CD4-positive, alpha-beta T cell treated with Interferon gamma for 1 hour (primary cell): ENCODE data around the gene ZNF726.
"Not testable (repeated sequence)": the region's sequence is repeated elsewhere in the genome, so short reads cannot be mapped to it uniquely, and the experiment has no call there.

Source experiments
- DNase-seq: peaks from one replicate; pipeline ENCODE4 v3.0.0-alpha.2; 2020

ZNF726 gene

DNA sequence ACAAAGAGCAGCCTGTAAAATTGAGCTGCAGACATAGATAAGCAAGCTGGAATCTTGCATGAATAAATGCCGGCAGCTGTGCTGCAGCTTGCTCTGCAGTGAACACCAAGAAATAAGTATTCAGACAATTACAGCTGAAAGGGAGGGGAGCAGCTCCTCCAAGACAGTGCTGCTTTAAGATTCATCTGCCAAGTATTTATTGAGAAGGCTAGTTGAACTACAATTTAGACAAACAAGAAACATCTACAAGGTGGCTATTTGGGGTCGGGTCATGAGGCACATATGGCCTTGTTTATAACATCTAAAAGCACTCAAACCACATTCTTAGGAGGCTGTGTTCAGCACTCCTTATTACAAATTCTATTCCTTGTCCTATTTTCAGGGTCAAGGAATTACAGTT, 34.9 kb downstream of the ZNF726 start:
- no peak for DNase-seq

DNA sequence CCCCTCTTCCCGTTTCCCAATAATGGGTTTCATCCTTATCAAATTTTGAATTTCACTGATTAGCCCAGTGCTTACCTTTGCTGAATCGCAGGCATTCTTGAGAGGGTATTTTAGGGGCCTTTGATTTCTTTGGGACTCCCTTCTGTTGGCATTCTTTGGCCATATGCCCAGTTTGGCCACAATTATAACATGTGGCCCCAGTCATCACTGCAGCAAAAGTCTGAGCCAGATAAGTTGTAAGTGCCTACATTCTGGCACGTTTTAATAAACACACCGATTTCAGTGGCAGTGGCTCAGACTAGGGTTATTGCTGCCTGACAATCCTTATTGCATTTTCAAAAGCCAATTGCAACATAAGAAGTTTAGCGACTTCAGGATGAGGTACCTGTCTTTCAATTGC, 41.4 kb downstream of the ZNF726 start:
- DNase-seq: no peak

DNA sequence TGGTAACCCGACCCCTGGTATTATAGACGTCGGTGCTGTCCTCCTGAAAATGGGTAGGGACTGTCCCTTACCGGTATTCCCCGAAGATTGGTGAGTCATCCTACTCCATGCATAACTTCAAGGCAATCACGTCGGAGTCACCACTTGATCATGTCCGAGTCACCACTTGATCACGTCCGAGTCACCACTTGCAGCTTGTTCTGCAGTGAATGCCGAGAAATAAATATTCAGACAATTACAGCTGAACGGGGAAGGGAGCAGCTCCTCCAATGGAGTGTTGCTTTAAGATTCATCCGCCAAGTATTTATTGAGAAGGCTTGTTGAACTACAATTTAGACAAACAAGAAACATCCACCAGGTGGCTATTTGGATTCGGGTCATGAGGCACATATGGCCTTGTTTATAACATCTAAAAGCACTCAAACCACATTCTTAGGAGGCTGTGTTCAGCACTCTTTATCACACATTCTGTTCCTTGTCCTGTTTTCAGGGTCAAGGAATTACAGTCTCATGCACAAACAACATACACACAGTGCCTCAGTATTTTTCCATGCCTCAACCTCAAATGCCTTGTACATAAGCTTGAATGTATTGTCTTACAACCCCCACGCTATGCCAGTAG, 43.1 kb downstream of the ZNF726 start:
- no peak for DNase-seq

DNA sequence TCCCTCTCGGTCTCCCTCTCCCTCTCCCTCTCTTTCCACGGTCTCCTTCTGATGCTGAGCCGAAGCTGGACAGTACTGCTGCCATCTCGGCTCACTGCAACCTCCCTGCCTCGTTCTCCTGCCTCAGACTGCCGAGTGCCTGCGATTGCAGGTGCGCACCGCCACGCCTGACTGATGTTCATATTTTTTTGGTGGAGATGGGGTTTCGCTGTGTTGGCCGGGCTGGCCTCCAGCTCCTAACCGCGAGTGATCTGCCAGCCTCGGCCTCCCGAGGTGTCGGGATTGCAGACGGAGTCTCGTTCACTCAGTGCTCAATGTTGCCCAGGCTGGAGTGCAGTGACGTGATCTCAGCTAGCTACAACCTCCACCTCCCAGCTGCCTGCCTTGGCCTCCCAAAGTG, 48.7 kb downstream of the ZNF726 start:
- DNase-seq: not testable (repeated sequence)

DNA sequence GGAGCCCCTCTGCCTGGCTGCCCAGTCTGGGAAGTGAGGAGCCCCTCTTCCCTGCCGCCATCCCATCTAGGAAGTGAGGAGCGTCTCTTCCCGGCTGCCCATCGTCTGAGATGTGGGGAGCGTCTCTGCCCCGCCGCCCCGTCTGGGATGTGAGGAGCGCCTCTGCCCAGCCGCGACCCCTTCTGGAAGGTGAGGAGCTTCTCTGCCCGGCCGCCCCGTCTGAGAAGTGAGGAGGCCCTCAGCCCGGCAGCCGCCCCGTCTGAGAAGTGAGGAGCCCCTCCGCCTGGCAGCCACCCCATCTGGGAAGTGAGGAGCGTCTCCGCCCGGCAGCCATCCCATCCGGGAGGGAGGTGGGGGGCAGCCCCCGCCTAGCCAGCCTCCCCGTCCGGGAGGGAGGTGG, 49.2 kb downstream of the ZNF726 start:
- DNase-seq: not testable (repeated sequence)

DNA sequence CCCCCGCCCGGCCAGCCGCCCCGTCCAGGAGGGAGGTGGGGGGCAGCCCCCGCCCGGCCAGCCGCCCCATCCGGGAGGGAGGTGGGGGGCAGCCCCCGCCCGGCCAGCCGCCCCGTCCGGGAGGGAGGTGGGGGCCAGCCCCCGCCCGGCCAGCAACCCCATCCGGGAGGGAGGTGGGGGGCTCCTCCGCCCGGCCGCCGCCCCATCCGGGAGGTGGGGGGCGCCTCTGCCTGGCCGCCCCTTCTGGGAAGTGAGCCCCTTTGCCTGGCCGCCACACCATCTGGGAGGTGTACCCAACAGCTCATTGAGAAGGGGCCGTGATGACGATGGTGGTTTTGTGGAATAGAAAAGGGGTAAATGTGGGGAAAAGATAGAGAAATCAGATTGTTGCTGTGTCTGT, 49.6 kb downstream of the ZNF726 start:
- not testable (repeated sequence) for DNase-seq

DNA sequence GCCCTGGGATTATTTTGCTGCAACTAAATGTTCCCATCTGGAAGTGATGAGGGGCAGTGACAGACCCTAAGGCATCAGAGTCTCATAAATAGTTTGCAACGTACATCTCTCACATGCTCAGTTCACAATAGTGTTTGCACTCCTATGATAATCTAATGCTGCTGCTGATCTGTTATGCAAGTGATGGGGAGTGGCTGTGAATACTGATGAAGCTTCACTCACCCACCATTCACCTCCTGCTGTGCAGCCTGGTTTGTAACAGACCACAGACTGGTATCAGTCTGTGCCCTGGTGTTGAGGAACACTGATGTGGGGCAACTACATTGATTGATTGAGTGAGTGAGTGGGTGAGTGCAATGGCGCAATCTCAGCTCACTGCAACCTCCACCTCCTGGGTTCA, 54.9 kb downstream of the ZNF726 start:
- DNase-seq: no peak

DNA sequence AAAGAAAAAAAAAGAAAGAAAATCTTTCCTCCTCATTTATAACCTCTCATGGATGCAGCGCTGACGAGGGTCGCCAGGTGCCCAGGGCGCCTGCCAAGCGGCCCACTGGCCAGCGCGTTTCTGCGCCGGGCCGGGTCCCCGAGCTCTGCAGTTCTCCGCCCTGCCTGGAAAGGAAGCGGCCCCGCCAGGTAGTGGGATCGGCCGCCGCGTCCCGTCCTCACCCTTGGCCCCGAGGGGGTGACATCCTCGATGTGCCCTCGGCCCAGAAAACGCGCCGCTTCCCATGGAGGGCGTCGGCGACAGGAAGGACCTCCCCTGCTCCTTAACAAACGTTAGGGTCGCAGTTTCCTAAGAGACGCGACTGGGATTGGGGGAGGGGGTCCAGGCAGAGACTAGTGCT, 56.9 kb downstream of the ZNF726 start:
- DNase-seq: no peak

DNA sequence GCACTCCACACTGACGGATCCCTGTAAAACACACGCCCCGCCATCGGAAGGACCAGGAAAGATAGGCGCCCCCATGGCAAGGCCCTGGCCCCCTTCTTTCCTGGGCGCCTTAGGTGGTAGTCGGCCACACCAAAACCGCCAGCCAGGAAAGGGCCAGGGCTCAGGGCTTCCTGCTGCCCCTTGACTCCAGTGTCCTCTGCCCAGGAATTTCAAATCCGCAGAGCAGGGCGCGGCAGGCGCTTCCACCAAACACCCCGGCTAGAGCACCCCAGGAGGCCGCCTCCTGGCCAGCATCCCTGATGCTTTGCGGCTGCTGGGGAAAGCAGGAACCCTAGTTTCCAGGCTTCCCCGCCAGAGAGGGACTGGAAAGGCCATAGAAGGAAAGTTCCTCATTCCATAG, 57.5 kb downstream of the ZNF726 start:
- no peak for DNase-seq

DNA sequence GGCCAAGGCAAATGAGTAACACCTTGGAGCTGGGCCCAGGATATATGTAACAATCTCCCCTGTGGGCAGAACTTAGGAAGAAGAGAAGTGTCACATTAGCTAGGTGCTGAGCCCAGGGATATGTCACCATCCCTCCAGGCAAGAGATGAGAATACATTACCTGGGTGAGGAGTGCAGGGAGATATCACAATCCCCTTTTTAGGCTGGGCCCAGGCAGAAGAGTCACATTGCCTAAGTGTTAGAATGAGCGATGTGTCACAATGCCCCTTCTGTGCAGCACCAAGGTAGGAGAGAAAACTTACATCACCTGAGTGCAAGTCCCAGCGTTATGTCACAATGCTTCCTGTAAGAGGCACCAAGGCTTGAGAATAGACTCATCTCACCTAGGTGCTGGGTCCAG, 60.3 kb downstream of the ZNF726 start:
- no peak for DNase-seq

DNA sequence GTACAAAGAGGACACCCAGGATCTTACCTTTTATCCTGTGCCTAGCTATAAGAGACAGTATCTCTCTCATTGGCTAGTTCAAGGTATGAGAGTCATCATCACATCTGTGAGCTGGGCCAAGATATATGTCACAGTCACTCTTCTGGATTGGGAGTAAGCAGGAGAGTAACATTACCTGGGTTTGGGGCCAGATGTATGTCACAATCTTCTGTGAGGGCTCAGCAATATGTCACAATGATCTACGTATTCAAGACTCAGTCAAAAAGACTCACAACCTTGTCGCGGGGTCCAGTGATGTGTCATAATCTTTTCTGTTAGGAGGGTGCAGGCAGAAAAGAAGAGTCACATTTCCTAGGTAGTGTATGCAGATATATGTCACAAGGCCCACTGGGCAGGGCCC, 61.9 kb downstream of the ZNF726 start:
- DNase-seq: not testable (repeated sequence)

DNA sequence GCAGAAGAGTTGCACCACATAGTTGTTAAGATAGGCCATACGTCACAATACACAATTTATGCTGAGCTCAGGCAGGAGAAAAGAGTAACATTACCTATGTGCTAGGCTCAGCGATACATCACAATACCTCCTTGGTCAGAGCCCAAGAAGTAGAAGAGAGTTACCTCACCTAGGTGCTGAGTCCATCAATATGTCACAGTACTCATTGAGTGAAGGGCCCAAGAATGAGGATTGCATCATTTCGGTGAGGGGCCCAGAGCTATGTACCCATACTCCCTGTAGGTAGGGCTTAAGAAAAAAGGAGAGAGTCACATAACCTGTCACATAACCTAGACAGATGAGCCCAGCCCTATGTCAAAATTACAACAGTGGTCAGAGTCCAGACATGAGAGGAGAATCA, 62.6 kb downstream of the ZNF726 start:
- DNase-seq: not testable (repeated sequence)

DNA sequence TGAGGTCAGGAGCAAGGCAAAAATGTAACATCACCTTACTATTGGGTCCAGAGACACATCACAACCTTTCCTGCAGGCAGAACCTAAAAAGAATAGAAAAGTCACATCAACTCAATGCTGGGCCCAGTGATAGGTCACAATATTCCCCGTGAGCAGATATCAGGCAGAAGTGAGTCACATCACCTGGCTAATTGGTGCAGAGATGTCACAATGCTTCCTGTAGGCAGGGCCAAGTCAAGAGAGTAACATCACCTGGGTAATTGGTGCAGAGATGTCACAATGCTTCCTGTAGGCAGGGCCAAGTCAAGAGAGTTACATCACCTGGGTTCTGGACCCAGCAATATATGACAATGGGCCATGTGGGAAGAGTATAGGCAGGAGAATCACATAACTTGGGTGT, 63.4 kb downstream of the ZNF726 start:
- no peak for DNase-seq

DNA sequence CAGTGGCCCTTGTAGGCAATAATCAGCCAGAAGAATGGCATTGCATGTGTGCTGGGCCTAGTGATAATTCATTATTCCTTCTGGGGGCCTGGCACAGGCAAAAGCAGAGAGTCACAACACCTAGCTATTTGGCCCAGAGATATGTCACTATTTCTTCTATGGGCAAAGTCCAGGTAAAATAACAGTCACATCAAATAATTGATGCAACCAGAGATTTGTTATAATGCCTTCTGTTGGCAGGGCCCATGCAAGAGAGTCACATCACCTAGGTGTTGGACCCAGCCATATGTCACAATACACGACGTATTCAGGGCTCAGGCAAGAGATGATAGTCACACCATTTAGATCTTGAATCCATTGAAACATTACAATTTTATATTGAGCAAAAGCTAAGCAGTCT, 66.1 kb downstream of the ZNF726 start:
- no peak for DNase-seq

DNA sequence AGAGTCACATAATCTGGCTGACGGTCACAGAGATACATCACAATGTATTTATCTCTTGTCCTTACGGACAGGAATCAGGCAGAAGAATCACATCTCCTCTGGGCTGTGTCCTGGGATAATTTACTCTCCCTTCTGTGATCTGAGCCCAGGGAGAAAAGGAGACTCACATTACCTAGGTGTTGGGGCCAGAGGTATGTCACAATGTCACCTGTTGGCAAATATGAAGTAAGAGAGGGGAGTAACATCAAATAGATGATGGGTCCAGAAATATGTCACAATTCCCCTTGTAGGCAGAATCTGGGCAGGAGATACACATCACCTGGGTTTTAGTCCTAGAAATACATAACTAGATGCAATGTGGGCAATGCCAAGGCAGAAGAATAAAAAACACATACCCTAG, 67.2 kb downstream of the ZNF726 start:
- DNase-seq: no peak

DNA sequence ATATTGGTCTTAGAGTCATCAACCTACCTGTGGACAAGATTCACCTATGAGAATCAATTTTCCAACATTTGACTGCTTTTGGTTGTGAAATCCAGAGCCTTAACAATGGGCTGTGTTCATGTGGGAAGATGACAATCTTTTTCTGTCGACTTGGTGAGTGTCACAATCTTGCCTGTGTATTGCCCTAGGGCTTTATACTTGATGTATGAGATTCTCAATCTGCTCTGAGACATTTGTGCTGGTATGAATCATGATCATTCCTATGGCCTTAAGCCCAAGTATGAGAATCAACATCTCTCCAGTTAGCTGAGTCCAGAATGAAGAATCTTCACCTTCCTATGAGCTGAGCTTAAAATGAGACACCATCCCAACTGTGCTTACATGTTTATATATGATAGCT, 68.7 kb downstream of the ZNF726 start:
- no peak for DNase-seq
